ENCODE data around the gene CCNI2. TPM values are rescaled to one million over a fixed set of nuclear protein-coding genes. Genes with fewer than 3 reads are reported as not detected.

Gene CCNI2
- polyA plus RNA-seq, 5 donors = 0.57 to 1.7 (median 1.2) TPM

GRCh38 chr5:132749506-132749905 is 2.3 kb downstream of the CCNI2 start:
- DNase-seq = no peak

GRCh38 chr5:132750471-132751230 is 3.4 kb downstream of the CCNI2 start:
- no peak for DNase-seq

GRCh38 chr5:132751444-132751843 is 4.2 kb downstream of the CCNI2 start:
- DNase-seq = no peak

GRCh38 chr5:132751971-132752580 is 4.8 kb downstream of the CCNI2 start:
- DNase-seq = no peak

GRCh38 chr5:132752581-132753125 is 5.4 kb downstream of the CCNI2 start:
- DNase-seq = no peak

- DNase-seq = no peak
Measured at GRCh38 chr5:132753135-132753987, 6.1 kb downstream of the CCNI2 start.

GRCh38 chr5:132754111-132754510 is 6.9 kb downstream of the CCNI2 start:
- DNase-seq = no peak

GRCh38 chr5:132754947-132755346 is 7.7 kb downstream of the CCNI2 start:
- no peak for DNase-seq

- DNase-seq = no peak
Measured at GRCh38 chr5:132756542-132756941, 9.3 kb downstream of the CCNI2 start.

GRCh38 chr5:132758451-132758850 is 11.2 kb downstream of the CCNI2 start:
- DNase-seq = no peak

GRCh38 chr5:132759114-132760048 is 12.2 kb downstream of the CCNI2 start:
- no peak for DNase-seq

GRCh38 chr5:132760049-132760420 is 12.8 kb downstream of the CCNI2 start:
- DNase-seq = no peak

- no peak for DNase-seq
Measured at GRCh38 chr5:132760601-132761317, 13.5 kb downstream of the CCNI2 start.

- no peak for DNase-seq
Measured at GRCh38 chr5:132761321-132762240, 14.4 kb downstream of the CCNI2 start.

GRCh38 chr5:132762246-132763000 is 15.2 kb downstream of the CCNI2 start:
- DNase-seq = no peak

- no peak for DNase-seq
Measured at GRCh38 chr5:132763181-132764036, 16.2 kb downstream of the CCNI2 start.

- no peak for DNase-seq
Measured at GRCh38 chr5:132764051-132764450, 16.8 kb downstream of the CCNI2 start.

All from right lung (tissue), 5 donors.